Sigmoid colon (tissue), 7 donors: ENCODE results near the gene ALDH1L2. TPM values are rescaled to one million over a fixed set of nuclear protein-coding genes. Genes with fewer than 3 reads are reported as not detected.

Experiments
- DNase-seq: peaks from one replicate; pipeline ENCODE4 v3.0.0-alpha.2; 2019
- H3K27ac ChIP-seq, 4 donors: fragments of 200-600 bp; sonication (generic); one replicate each; pipeline ENCODE4 v1.5.1; 2016 to 2019; ENCODE audit warnings: mild to moderate bottlenecking in 1 of 4
- H3K27me3 ChIP-seq, 3 donors: fragments of 200-600 bp; sonication (generic); one replicate each; pipeline ENCODE4 v1.5.1; 2019; ENCODE audit warnings: mild to moderate bottlenecking in 1 of 3
- H3K36me3 ChIP-seq, 4 donors: fragments of 200-600 bp; sonication (generic); one replicate each; pipeline ENCODE4 v1.5.1; 2016 to 2019
- H3K4me1 ChIP-seq, 4 donors: fragments of 200-600 bp; sonication (generic); one replicate each; pipeline ENCODE4 v1.5.1; 2017 to 2019
- H3K4me3 ChIP-seq, 4 donors: fragments of 200-600 bp; sonication (generic); one replicate each; pipeline ENCODE4 v1.5.1; 2017 to 2019; ENCODE audit warnings: mild to moderate bottlenecking in 2 of 4, moderate library complexity in 1 of 4
- H3K9me3 ChIP-seq, 4 donors: fragments of 200-600 bp in 3 of 4; sonication (generic) in 3 of 4; one replicate each; pipeline versions ENCODE4 v1.5.1 to v1.6.1; 2013 to 2019
- CTCF ChIP-seq, 4 experiments: fragments of 450-650 bp in 3 of 4; fragments of 200-600 bp in 1 of 4; IDR thresholded peaks; one replicate each; pipeline ENCODE4 v1.5.1; 2016 to 2019; ENCODE audit warnings: antibody characterized with exemption in 4 of 4, mild to moderate bottlenecking in 3 of 4, moderate library complexity in 2 of 4
- EP300 ChIP-seq, 4 donors: sonication (generic); formaldehyde crosslinking; IDR thresholded peaks; one replicate each; pipeline ENCODE4 v1.6.1; 2017; ENCODE audit warnings: antibody characterized with exemption in 4 of 4
- POLR2A ChIP-seq, 2 donors: fragments of 450-650 bp; IDR thresholded peaks; one replicate each; pipeline ENCODE4 v1.6.1; 2016; ENCODE audit warnings: antibody characterized with exemption in 2 of 2, mild to moderate bottlenecking in 2 of 2, moderate library complexity in 2 of 2
- POLR2AphosphoS5 ChIP-seq, 4 donors: sonication (generic); formaldehyde crosslinking; IDR thresholded peaks; one replicate each; pipeline ENCODE4 v1.6.1; 2017; ENCODE audit warnings: antibody characterized with exemption in 4 of 4
- WGBS, 2 donors: extraction: QIAGEN DNeasy Blood & Tissue Kit; methylation state at CpG; one replicate each; pipeline ENCODE4 v1.1.7; 2013; 5-methylcytosine and 5-hydroxymethylcytosine counted together
- intact Hi-C: fragments of 100-400 bp; cut with DNase I; formaldehyde crosslinking; loops from one replicate; pipeline ENCODE4 v1.15.1; 2023
- polyA plus RNA-seq, 3 donors: library from polyadenylated mRNA; stranded (reverse); fragments of 200-250 nt; gene quantifications; one replicate each; pipeline ENCODE4 v1.2.3, GENCODE V29; 2013
- total RNA-seq, 4 donors: library from RNA; depleted of rRNA; stranded (reverse); fragments of >200 nt; gene quantifications; one replicate each; pipeline ENCODE4 v1.1.0, GENCODE V29; 2016
- donor health status: healthy with polysubstance abuse.
- donor health status: Bipolar disorder and iron deficiency.
- donor health status: healthy.

ALDH1L2 gene
- total and polyA plus RNA-seq, 7 donors: 0.23 to 13.0 (median 3.1) TPM

GRCh38 chr12:105014603-105015002 is 69.7 kb downstream of the ALDH1L2 start:
- Histone ChIP-seq H3K27me3 (no peaks in the 10 kb centered on the region), H3K4me3 (no peak overlapping the region), H3K27ac (no peak overlapping the region), H3K9me3 (no peaks in the 10 kb centered on the region), H3K36me3 (peaks cover 0 to 27% (median 2%) of the 10 kb centered on the region in 4 donors), H3K4me1 (no peaks in the 10 kb centered on the region)
- no peak for TF ChIP-seq POLR2AphosphoS5 (IDR thresholded peaks at IDR 0.05)
- no peak for TF ChIP-seq POLR2A (IDR thresholded peaks at IDR 0.05)
- no peak for TF ChIP-seq EP300 (IDR thresholded peaks at IDR 0.05)
- no peak for TF ChIP-seq CTCF (IDR thresholded peaks at IDR 0.05)
- WGBS, 2 donors: 71 to 94% methylated on average over 2 of the region's 2 CpGs
- no peak for DNase-seq
- intact Hi-C loops: no loop called here

- intact Hi-C loops: no loop called here
- Histone ChIP-seq H3K9me3 (no peaks in the 10 kb centered on the region), H3K27me3 (no peaks in the 10 kb centered on the region), H3K4me1 (no peaks in the 10 kb centered on the region), H3K36me3 (peaks cover 0 to 27% (median 2%) of the 10 kb centered on the region in 4 donors), H3K27ac (no peak overlapping the region), H3K4me3 (no peak overlapping the region)
- DNase-seq: no peak
- WGBS, 2 donors: 87 to 93% methylated on average over 9 of the region's 9 CpGs
- TF ChIP-seq POLR2A (IDR thresholded peaks at IDR 0.05) (no peak), CTCF (IDR thresholded peaks at IDR 0.05) (no peak), POLR2AphosphoS5 (IDR thresholded peaks at IDR 0.05) (no peak), EP300 (IDR thresholded peaks at IDR 0.05) (no peak)
Observed at GRCh38 chr12:105013892-105014291, 70.4 kb downstream of the ALDH1L2 start.

- Histone ChIP-seq H3K4me1 (no peaks in the 10 kb centered on the region), H3K27me3 (no peaks in the 10 kb centered on the region), H3K4me3 (no peak overlapping the region), H3K36me3 (peaks cover 7 to 74% (median 13%) of the 10 kb centered on the region in 4 donors), H3K27ac (no peak overlapping the region), H3K9me3 (no peaks in the 10 kb centered on the region)
- DNase-seq: no peak
- intact Hi-C loops: no loop called here
- TF ChIP-seq POLR2A (IDR thresholded peaks at IDR 0.05) (no peak), EP300 (IDR thresholded peaks at IDR 0.05) (no peak), CTCF (IDR thresholded peaks at IDR 0.05) (no peak), POLR2AphosphoS5 (IDR thresholded peaks at IDR 0.05) (no peak)
Observed at GRCh38 chr12:105001476-105001875, 82.8 kb downstream of the ALDH1L2 start.

- no peak overlapping the region for H3K27ac ChIP-seq
- no peak for DNase-seq
- intact Hi-C loops: no loop called here
- no peaks in the 10 kb centered on the region for H3K27me3 ChIP-seq
- no peak overlapping the region for H3K4me3 ChIP-seq
- TF ChIP-seq CTCF (IDR thresholded peaks at IDR 0.05) (no peak), EP300 (IDR thresholded peaks at IDR 0.05) (no peak), POLR2A (IDR thresholded peaks at IDR 0.05) (no peak), POLR2AphosphoS5 (IDR thresholded peaks at IDR 0.05) (no peak)
- no peaks in the 10 kb centered on the region for H3K4me1 ChIP-seq
- 34 to 63% methylated on average over 7 of the region's 7 CpGs for WGBS, 2 donors
- H3K9me3 ChIP-seq: no peaks in the 10 kb centered on the region
- peaks cover 8 to 81% (median 23%) of the 10 kb centered on the region in 4 donors for H3K36me3 ChIP-seq
Observed at GRCh38 chr12:104999347-104999685, 84.9 kb downstream of the ALDH1L2 start.
